Activated CD4-positive, alpha-beta T cell treated with anti-CD3 and anti-CD28 coated beads, Interleukin-2, amount 10 ng/mL, durations not matched to agents 7 days and 5 days (primary cell): ENCODE results near the gene ZFP36L1. TPM values are rescaled to one million over a fixed set of nuclear protein-coding genes. Genes with fewer than 3 reads are reported as not detected.

ENCODE experiments used
- CTCF ChIA-PET: fragments of 350-600 bp; sonication (Branson Sonifier 250); formaldehyde crosslinking; loops from one replicate; lab custom pipeline; 2021; ENCODE audit warnings: antibody characterized with exemption; lab: Charles Lee
- POLR2A ChIA-PET: fragments of 350-600 bp; sonication (Branson Sonifier 250); formaldehyde crosslinking; loops from one replicate; lab custom pipeline; 2021; ENCODE audit warnings: antibody characterized with exemption; lab: Charles Lee
- DNase-seq: peaks from one replicate; pipeline ENCODE4 v3.0.0-alpha.2; 2020
- H3K27ac Mint-ChIP-seq: one replicate; pipeline ENCODE4 v1.8.0; 2021; ENCODE audit warnings: mild to moderate bottlenecking, moderate library complexity, mixed read lengths
- H3K27me3 Mint-ChIP-seq: one replicate; pipeline ENCODE4 v1.8.0; 2021; ENCODE audit warnings: mixed read lengths
- H3K36me3 Mint-ChIP-seq: one replicate; pipeline ENCODE4 v1.8.0; 2021; ENCODE audit warnings: low read depth, mixed read lengths
- H3K4me1 Mint-ChIP-seq: one replicate; pipeline ENCODE4 v1.8.0; 2021; ENCODE audit warnings: mixed read lengths
- H3K4me3 Mint-ChIP-seq: one replicate; pipeline ENCODE4 v1.8.0; 2021; ENCODE audit warnings: mild to moderate bottlenecking, moderate library complexity, mixed read lengths
- H3K9me3 Mint-ChIP-seq: one replicate; pipeline ENCODE4 v1.8.0; 2021; ENCODE audit warnings: mixed read lengths
- total RNA-seq, 2 experiments: library from RNA; stranded (reverse); gene quantifications; one replicate each; pipeline ENCODE4 v1.2.3, GENCODE V29; 2021

ZFP36L1 gene
- total RNA-seq, 2 experiments from 2014 or later, result 81.7 to 82.2 TPM

GRCh38 chr14:68805414-68805813 lies 12.5 kb upstream of the ZFP36L1 start:
- peaks cover 25% of the 10 kb centered on the region for H3K9me3 Mint-ChIP-seq
- H3K36me3 Mint-ChIP-seq, result peaks cover 14% of the 10 kb centered on the region
- no peak for DNase-seq
- ChIA-PET CTCF (interaction anchor here (5.5 kb wide), 1 partner anchor 10 kb away, joined by 39 read pairs; no protein-coding TSS in a partner anchor), POLR2A (interaction anchor here (0.5 kb wide), 1 partner anchor 9 kb away, joined by 3 read pairs; no protein-coding TSS in a partner anchor)
- H3K27me3 Mint-ChIP-seq, result no peaks in the 10 kb centered on the region
- no peak overlapping the region for H3K4me3 Mint-ChIP-seq
- H3K27ac Mint-ChIP-seq, result no peak overlapping the region
- peaks cover 11% of the 10 kb centered on the region for H3K4me1 Mint-ChIP-seq

DNA sequence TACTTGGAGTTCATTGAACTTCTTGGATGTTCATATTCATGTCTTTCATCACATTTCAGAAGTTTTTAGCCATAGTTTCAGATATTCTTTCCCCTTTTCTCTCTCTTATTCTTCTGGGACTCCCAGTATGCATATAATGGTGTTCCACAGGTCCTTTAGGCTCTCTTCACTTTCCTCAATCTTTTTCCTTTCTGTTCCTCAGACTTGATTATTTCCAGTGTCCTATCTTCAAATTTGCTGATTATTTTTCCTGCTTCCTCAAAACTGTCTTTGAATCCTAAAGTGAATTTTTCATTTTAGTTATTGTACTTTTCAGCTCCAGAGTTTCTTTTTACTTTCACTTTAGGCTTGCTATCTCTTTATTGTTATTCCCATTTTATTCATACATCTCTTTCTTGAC lies 8.8 kb upstream of the ZFP36L1 start:
- ChIA-PET CTCF (interaction anchor here (0.7 to 5.5 kb wide), 2 partner anchors 14 to 103 kb away, joined by 3 to 39 read pairs; no protein-coding TSS in a partner anchor), POLR2A (no interaction called here)
- H3K27me3 Mint-ChIP-seq, result peaks cover 2% of the 10 kb centered on the region
- peaks cover 30% of the 10 kb centered on the region for H3K9me3 Mint-ChIP-seq
- no peak for DNase-seq
- H3K4me1 Mint-ChIP-seq, result peaks cover 29% of the 10 kb centered on the region
- H3K4me3 Mint-ChIP-seq, result no peak overlapping the region
- no peak overlapping the region for H3K27ac Mint-ChIP-seq
- peaks cover 16% of the 10 kb centered on the region for H3K36me3 Mint-ChIP-seq

DNA sequence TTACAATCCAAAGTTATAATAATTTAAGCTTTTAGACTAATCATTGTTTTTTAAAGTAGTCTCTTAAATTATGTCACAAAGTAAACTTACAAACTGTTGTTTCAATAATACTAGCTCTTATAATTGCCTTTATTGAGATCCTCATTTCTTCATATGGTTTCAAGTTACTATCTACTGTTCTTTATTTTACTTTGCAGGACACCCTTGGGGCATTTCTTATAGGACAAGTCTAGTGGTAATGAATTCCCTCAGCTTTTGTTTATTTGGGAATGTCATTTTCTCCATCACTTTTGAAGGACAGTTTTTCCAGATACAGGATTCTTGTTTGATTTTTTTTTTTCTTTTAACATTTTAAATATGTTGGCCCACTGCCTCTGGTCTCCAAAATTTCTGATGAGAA lies 8.1 kb upstream of the ZFP36L1 start:
- Mint-ChIP-seq H3K9me3 (peaks cover 30% of the 10 kb centered on the region), H3K4me1 (peaks cover 34% of the 10 kb centered on the region), H3K36me3 (peaks cover 16% of the 10 kb centered on the region), H3K4me3 (no peak overlapping the region), H3K27me3 (peaks cover 2% of the 10 kb centered on the region), H3K27ac (no peak overlapping the region)
- CTCF ChIA-PET, result interaction anchor here (0.6 to 5.5 kb wide), 3 partner anchors 13 to 980 kb away, joined by 3 to 39 read pairs (median 4); no protein-coding TSS in a partner anchor
- no peak for DNase-seq
- POLR2A ChIA-PET, result no interaction called here

DNA sequence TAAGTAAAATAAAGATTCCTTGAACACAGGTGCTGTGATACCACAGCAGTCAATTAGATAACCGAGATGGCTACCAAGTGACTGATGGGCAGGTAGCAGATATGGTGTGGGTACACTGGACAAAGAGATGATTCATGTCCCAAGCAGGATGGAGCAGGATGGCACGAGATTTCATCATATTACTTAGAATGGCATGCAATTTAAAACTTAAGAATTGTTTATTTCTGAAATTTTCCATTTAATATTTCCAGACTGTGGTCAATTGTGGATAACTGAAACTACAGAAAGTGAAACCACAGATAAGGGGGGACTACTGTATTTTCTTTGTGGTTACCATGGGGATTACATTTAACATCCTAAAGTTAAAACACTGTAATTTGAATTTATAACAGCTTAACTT lies 7.5 kb upstream of the ZFP36L1 start:
- peaks cover 34% of the 10 kb centered on the region for H3K4me1 Mint-ChIP-seq

DNA sequence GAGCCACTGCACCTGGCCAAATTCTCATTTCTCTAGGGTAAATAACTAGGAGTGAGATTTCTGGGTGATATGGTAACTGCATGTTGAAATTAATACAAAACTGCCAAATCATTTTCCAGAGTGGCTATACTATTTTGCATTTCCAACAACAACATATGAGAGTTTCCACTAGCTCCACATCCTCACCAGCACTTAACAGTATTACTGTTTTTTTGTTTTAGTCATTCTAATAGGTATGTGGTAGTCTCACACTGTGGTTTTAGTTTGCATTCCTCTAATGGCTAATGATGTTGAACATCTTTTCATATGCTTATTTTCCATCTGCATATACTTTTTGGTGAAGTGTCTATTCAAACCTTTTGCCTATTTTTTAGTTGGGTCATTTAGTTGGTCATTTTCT lies 5.8 kb upstream of the ZFP36L1 start:
- Mint-ChIP-seq H3K4me1 (peaks cover 39% of the 10 kb centered on the region), H3K4me3 (no peak overlapping the region), H3K9me3 (peaks cover 20% of the 10 kb centered on the region), H3K27me3 (peaks cover 2% of the 10 kb centered on the region), H3K27ac (no peak overlapping the region), H3K36me3 (peaks cover 17% of the 10 kb centered on the region)
- no peak for DNase-seq
- CTCF ChIA-PET, result interaction anchor here (1.1 to 1.3 kb wide), 3 partner anchors 9 to 17 kb away, joined by 3 to 4 read pairs (median 3); no protein-coding TSS in a partner anchor
- POLR2A ChIA-PET, result no interaction called here

More for the DNA sequence above, 7.5 kb upstream of the ZFP36L1 start:
- H3K27ac Mint-ChIP-seq, result no peak overlapping the region
- H3K4me3 Mint-ChIP-seq, result no peak overlapping the region
- CTCF ChIA-PET, result interaction anchor here (0.6 to 5.5 kb wide), 3 partner anchors 13 to 980 kb away, joined by 3 to 39 read pairs (median 4); no protein-coding TSS in a partner anchor
- POLR2A ChIA-PET, result no interaction called here
- peaks cover 2% of the 10 kb centered on the region for H3K27me3 Mint-ChIP-seq
- H3K9me3 Mint-ChIP-seq, result peaks cover 27% of the 10 kb centered on the region
- peaks cover 14% of the 10 kb centered on the region for H3K36me3 Mint-ChIP-seq
- peak; percentile 4 for DNase-seq

GRCh38 chr14:68797121-68797670 lies 4.3 kb upstream of the ZFP36L1 start:
- peaks cover 23% of the 10 kb centered on the region for H3K36me3 Mint-ChIP-seq
- DNase-seq, result no peak
- peak overlapping the region; percentile 100 for H3K27ac Mint-ChIP-seq
- ChIA-PET POLR2A (interaction anchor here (0.7 kb wide), 1 partner anchor 18 kb away, joined by 3 read pairs; no protein-coding TSS in a partner anchor), CTCF (interaction anchor here (1.9 to 2.4 kb wide), 2 partner anchors 10 to 19 kb away, joined by 5 to 17 read pairs; no protein-coding TSS in a partner anchor)
- H3K4me3 Mint-ChIP-seq, result peak overlapping the region; percentile 88
- H3K4me1 Mint-ChIP-seq, result peaks cover 39% of the 10 kb centered on the region
- H3K27me3 Mint-ChIP-seq, result peaks cover 2% of the 10 kb centered on the region
- peaks cover 15% of the 10 kb centered on the region for H3K9me3 Mint-ChIP-seq

DNA sequence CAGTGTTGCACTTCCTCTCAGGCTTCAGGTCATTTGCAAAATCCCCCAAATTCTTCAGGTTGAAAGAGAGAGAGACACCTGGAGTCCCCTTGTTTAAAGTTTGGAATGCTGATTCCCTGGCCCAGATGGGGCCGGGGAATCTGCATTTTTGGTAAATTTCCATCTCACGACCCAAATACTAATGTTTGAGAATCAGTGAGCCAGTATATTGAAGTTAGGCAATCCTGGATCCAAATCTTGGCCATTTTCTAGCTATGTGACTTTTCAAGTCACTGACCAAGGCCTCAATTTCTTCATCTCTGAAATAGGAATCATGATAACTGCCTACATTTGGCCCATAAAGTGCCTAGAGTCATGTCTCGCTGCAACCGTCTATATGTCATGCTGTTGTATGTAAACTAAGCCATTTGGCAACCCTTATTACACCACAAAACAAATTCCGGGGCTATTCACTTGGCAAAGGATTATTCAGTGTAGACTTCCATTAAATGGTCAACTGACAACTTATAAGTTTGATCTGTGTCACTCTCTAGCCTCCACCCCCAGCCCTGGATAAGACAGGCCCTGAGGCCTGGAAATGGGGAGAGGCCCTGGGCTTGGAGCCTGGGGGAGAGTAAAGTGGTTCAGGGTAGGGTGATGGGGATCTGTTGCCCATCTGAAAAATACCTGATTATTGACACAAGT lies 3.7 kb upstream of the ZFP36L1 start:
- H3K4me1 Mint-ChIP-seq, result peaks cover 35% of the 10 kb centered on the region
- H3K9me3 Mint-ChIP-seq, result peaks cover 9% of the 10 kb centered on the region
- peak overlapping the region; percentile 88 for H3K4me3 Mint-ChIP-seq
- ChIA-PET POLR2A (interaction anchor here (0.7 kb wide), 1 partner anchor 17 kb away, joined by 3 read pairs; no protein-coding TSS in a partner anchor), CTCF (interaction anchor here (0.6 to 2.4 kb wide), 5 partner anchors 11 to 552 kb away, joined by 3 to 17 read pairs (median 4); no protein-coding TSS in a partner anchor)
- no peak for DNase-seq
- peaks cover 2% of the 10 kb centered on the region for H3K27me3 Mint-ChIP-seq
- H3K36me3 Mint-ChIP-seq, result peaks cover 23% of the 10 kb centered on the region
- H3K27ac Mint-ChIP-seq, result peak overlapping the region; percentile 100

DNA sequence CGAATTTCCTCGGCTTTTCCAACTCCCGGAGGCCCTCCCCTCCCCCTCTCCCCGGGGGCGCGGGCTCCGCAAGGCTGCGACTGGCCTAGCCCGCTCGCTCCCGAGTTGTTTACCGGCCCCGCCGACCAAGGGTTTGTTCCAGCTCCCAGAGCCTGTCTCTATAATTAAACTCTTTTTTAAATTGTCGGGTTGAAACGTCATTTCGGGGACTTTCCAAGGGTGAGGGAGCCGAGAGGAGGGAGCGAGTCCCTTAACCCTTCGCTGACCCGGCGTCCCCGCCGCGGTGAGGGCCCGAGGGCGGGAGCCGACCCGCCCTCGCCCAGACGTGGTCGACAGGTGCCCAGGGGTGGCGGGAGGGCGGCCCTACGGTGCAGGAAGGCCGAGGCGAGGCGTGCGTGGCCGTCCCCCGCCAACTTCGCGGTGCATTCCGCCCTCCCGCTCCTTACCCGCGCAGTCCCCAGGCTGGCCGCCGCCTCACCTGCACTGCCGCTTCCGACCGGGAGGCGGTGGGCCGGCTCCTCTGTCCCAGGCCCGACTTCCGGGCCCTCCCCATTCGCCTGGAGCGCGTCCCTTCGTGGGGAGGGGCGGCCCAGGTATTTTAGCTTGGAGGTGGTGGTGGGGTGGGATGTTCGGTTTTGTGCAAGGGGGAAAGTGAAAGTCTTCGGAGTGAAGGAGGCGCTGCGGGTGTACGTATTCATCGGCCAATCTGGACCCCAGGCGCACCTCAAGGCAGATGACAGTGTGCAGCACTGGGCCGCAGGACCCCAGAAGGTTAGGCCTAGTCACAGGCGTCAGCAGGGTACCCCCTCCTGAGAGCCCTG lies 2.9 kb upstream of the ZFP36L1 start:
- peak overlapping the region; percentile 100 for H3K27ac Mint-ChIP-seq
- CTCF ChIA-PET, result interaction anchor here (0.6 to 2.4 kb wide), 7 partner anchors 10 to 551 kb away, joined by 3 to 17 read pairs (median 4); no protein-coding TSS in a partner anchor
- H3K4me3 Mint-ChIP-seq, result peak overlapping the region; percentile 88
- DNase-seq, result peak; percentile 84
- peaks cover 2% of the 10 kb centered on the region for H3K27me3 Mint-ChIP-seq
- H3K36me3 Mint-ChIP-seq, result peaks cover 26% of the 10 kb centered on the region
- POLR2A ChIA-PET, result interaction anchor here (0.5 to 1.0 kb wide), 3 partner anchors 19 to 25 kb away, joined by 3 to 4 read pairs (median 3); no protein-coding TSS in a partner anchor
- H3K9me3 Mint-ChIP-seq, result peaks cover 5% of the 10 kb centered on the region
- peaks cover 34% of the 10 kb centered on the region for H3K4me1 Mint-ChIP-seq

GRCh38 chr14:68794851-68795596 lies 2.2 kb upstream of the ZFP36L1 start:
- peak; percentile 39 for DNase-seq
- Mint-ChIP-seq H3K9me3 (peaks cover 5% of the 10 kb centered on the region), H3K4me3 (peak overlapping the region; percentile 88), H3K4me1 (peaks cover 32% of the 10 kb centered on the region), H3K27me3 (peaks cover 2% of the 10 kb centered on the region), H3K36me3 (peaks cover 34% of the 10 kb centered on the region), H3K27ac (peak overlapping the region; percentile 100)
- ChIA-PET CTCF (interaction anchor here (1.0 to 2.4 kb wide), 6 partner anchors 9 to 550 kb away, joined by 3 to 17 read pairs (median 4); no protein-coding TSS in a partner anchor), POLR2A (interaction anchor here (0.5 to 1.0 kb wide), 3 partner anchors 20 to 26 kb away, joined by 3 to 4 read pairs (median 3); no protein-coding TSS in a partner anchor)

DNA sequence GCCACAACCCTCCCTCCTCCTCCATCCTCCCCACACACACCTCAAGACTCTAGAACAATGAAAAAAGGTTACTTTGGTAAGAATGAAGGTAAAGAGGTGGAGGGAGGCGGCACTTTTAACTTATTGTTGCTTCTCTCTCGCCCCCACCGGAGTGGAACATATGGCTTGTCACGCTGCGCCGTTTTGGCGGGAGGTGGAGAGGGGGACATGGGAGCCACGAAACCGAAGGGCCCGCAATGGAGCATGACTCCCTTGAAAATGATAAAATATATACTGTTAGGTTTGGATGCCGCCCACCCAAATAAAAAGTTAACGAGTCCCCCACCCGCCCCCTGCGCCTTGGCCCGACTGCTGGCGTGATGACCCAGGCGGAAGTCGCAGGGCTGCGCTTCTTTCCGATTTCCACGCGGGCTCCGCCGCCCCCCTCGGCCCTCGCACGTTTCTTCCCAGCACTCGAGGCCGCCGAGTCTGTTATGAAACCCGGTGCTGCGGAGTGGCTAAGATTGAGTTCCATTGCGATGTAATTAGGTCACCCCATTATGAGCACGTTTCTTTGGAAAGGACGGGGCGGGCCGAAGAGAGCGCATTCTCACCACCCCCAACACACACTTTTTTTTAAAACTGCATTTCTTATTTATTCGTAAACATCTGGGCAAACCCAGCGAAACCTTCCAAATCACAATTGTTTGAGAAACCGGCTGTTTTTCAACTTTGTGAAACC lies 1.4 kb upstream of the ZFP36L1 start:
- ChIA-PET CTCF (no interaction called here), POLR2A (no interaction called here)
- Mint-ChIP-seq H3K4me3 (peak overlapping the region; percentile 88), H3K36me3 (peaks cover 40% of the 10 kb centered on the region), H3K4me1 (peaks cover 30% of the 10 kb centered on the region), H3K27ac (peak overlapping the region; percentile 100), H3K9me3 (no peaks in the 10 kb centered on the region), H3K27me3 (no peaks in the 10 kb centered on the region)
- DNase-seq, result peak; percentile 80

DNA sequence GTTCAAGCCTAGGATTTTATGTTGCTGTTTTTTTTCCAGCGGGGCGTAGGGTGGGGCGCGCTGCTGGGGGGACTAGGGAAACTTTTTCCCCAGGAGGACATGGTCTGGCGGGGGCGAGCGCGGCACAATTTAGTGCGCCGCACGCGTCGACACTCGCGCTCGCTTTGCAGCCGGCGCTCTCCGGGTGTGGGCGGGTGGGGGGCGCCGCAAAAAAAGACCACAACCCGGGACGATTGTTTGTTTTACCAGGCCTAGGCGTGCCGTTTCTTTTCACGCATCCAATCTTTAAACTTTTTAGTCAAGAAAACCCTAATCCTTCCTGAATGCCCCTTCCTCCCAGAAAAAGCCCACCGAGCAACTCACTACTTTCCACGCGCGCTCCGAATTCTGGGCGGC lies 865 bp upstream of the ZFP36L1 start:
- H3K36me3 Mint-ChIP-seq, result peaks cover 45% of the 10 kb centered on the region
- H3K4me1 Mint-ChIP-seq, result peaks cover 36% of the 10 kb centered on the region
- no peaks in the 10 kb centered on the region for H3K27me3 Mint-ChIP-seq
- ChIA-PET CTCF (interaction anchor here (1.1 to 2.2 kb wide), 4 partner anchors 10 to 100 kb away, joined by 3 to 10 read pairs (median 5); no protein-coding TSS in a partner anchor), POLR2A (interaction anchor here (0.6 to 3.4 kb wide), 5 partner anchors 13 to 259 kb away, joined by 3 to 17 read pairs (median 5); no protein-coding TSS in a partner anchor)
- no peak for DNase-seq
- no peaks in the 10 kb centered on the region for H3K9me3 Mint-ChIP-seq
- peak overlapping the region; percentile 88 for H3K4me3 Mint-ChIP-seq
- H3K27ac Mint-ChIP-seq, result peak overlapping the region; percentile 100
